Measurements from ENCODE around the gene GADD45GIP1. TPM values are rescaled to one million over a fixed set of nuclear protein-coding genes. Genes with fewer than 3 reads are reported as not detected.

Gene GADD45GIP1
- total RNA-seq, 4 donors from 2014 or later: 3.3 to 76.8 (median 12.8) TPM

- Histone ChIP-seq H3K4me1 (no peaks in the 10 kb centered on the region), H3K27ac (no peak overlapping the region), H3K27me3 (no peaks in the 10 kb centered on the region), H3K36me3 (no peaks in the 10 kb centered on the region), H3K9me3 (no peaks in the 10 kb centered on the region), H3K4me3 (no peak overlapping the region)
- TF ChIP-seq POLR2A (IDR thresholded peaks at IDR 0.05) (no peak), CTCF (IDR thresholded peaks at IDR 0.05) (no peak)
- DNase-seq: no peak
- intact Hi-C loops (cut with DNase I; ENCODE audit: low total_unique reads): loop anchor here (5.0 kb wide), 2 partner anchors 117 to 287 kb away; no protein-coding TSS in a partner anchor
Observed at GRCh38 chr19:12975221-12975741, 18.3 kb upstream of the GADD45GIP1 start.

GRCh38 chr19:12974301-12975220 is 17.5 kb upstream of the GADD45GIP1 start:
- no peaks in the 10 kb centered on the region for H3K36me3 ChIP-seq
- H3K27ac ChIP-seq: no peak overlapping the region
- DNase-seq: no peak
- intact Hi-C loops (cut with DNase I; ENCODE audit: low total_unique reads): loop anchor here (5.0 kb wide), 2 partner anchors 118 to 288 kb away; no protein-coding TSS in a partner anchor
- no peaks in the 10 kb centered on the region for H3K4me1 ChIP-seq
- H3K9me3 ChIP-seq: no peaks in the 10 kb centered on the region
- no peak overlapping the region for H3K4me3 ChIP-seq
- TF ChIP-seq POLR2A (IDR thresholded peaks at IDR 0.05) (no peak), CTCF (IDR thresholded peaks at IDR 0.05) (no peak)
- no peaks in the 10 kb centered on the region for H3K27me3 ChIP-seq

GRCh38 chr19:12973236-12973635 is 16.2 kb upstream of the GADD45GIP1 start:
- Histone ChIP-seq H3K27me3 (no peaks in the 10 kb centered on the region), H3K4me3 (no peak overlapping the region), H3K4me1 (no peaks in the 10 kb centered on the region), H3K36me3 (no peaks in the 10 kb centered on the region), H3K9me3 (no peaks in the 10 kb centered on the region), H3K27ac (no peak overlapping the region)
- intact Hi-C loops (cut with DNase I; ENCODE audit: low total_unique reads): no loop called here
- no peak for TF ChIP-seq POLR2A (IDR thresholded peaks at IDR 0.05)
- no peak for TF ChIP-seq CTCF (IDR thresholded peaks at IDR 0.05)
- no peak for DNase-seq

GRCh38 chr19:12970070-12970820 is 13.2 kb upstream of the GADD45GIP1 start:
- DNase-seq: no peak
- Histone ChIP-seq H3K4me3 (no peak overlapping the region), H3K36me3 (no peaks in the 10 kb centered on the region), H3K4me1 (no peaks in the 10 kb centered on the region), H3K9me3 (no peaks in the 10 kb centered on the region), H3K27ac (no peak overlapping the region), H3K27me3 (no peaks in the 10 kb centered on the region)
- intact Hi-C loops (cut with DNase I; ENCODE audit: low total_unique reads): no loop called here
- no peak for TF ChIP-seq POLR2A (IDR thresholded peaks at IDR 0.05)

- Histone ChIP-seq H3K4me3 (no peak within 1 kb of the TSS), H3K27ac (no peak within 1 kb of the TSS), H3K4me1 (no peaks in the 10 kb centered on the region), H3K9me3 (no peaks in the 10 kb centered on the region), H3K36me3 (no peaks in the 10 kb centered on the region), H3K27me3 (no peaks in the 10 kb centered on the region)
- DNase-seq: no peak
- intact Hi-C loops (cut with DNase I; ENCODE audit: low total_unique reads): no loop called here
- no peak for TF ChIP-seq POLR2A (IDR thresholded peaks at IDR 0.05)
- TF ChIP-seq CTCF (IDR thresholded peaks at IDR 0.05): no peak
Observed at GRCh38 chr19:12969292-12969988, 12.4 kb upstream of the GADD45GIP1 start, which contains the start of gene DAND5. TSS of gene DAND5 (plus strand) at chr19:12969576. CDS start at chr19:12969661, 85 bp downstream.

All from uterus (tissue), 4 donors.